PC-9 (cell line): ENCODE data around the gene LYST.

ENCODE experiments used
- EZH2 ChIP-seq: fragments of 200-600 bp; sonication (generic); IDR thresholded peaks from 2 replicates; pipeline ENCODE4 v1.8.0; 2017; ENCODE audit warnings: antibody characterized with exemption, low read depth
- TF ChIP-seq, protein P1 (sequence below): fragments of 200-600 bp; sonication (generic); conservative IDR thresholded peaks from 2 replicates; pipeline ENCODE4 v1.6.1; 2017; ENCODE audit warnings: mixed run types, antibody characterized with exemption, mild to moderate bottlenecking, moderate library complexity

DNA sequence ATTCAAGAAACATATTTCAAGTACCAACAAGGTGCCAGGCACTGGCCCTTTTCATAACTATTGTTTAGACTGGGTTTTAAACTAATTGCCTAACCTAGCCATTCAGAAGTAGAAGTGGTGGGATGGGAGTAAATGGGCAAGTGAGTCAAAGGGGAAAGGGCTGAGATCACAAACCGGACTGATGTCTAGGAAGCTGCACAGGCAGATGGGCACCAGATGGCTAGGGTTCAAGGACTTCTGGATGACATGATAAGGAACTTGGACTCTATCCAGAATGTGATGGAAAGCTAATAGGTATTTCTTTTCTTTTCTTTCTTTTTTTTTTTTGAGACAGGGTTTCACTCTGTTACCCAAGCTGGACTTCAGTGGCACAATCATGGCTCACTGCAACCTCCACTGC is 46.6 kb downstream of the LYST start:
- TF ChIP-seq, protein P1, sequence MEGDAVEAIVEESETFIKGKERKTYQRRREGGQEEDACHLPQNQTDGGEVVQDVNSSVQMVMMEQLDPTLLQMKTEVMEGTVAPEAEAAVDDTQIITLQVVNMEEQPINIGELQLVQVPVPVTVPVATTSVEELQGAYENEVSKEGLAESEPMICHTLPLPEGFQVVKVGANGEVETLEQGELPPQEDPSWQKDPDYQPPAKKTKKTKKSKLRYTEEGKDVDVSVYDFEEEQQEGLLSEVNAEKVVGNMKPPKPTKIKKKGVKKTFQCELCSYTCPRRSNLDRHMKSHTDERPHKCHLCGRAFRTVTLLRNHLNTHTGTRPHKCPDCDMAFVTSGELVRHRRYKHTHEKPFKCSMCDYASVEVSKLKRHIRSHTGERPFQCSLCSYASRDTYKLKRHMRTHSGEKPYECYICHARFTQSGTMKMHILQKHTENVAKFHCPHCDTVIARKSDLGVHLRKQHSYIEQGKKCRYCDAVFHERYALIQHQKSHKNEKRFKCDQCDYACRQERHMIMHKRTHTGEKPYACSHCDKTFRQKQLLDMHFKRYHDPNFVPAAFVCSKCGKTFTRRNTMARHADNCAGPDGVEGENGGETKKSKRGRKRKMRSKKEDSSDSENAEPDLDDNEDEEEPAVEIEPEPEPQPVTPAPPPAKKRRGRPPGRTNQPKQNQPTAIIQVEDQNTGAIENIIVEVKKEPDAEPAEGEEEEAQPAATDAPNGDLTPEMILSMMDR = no peak
- TF ChIP-seq EZH2 = no peak
